HepG2 (cell line): ENCODE results near the gene VKORC1. TPM values are rescaled to one million over a fixed set of nuclear protein-coding genes. Genes with fewer than 3 reads are reported as not detected.

Experiments used
- ATF6 ChIP-seq: sonication (generic); formaldehyde crosslinking; conservative IDR thresholded peaks from 2 replicates; pipeline ENCODE4 v1.4.0; 2020; ENCODE audit warnings: missing genetic modification reagents
- DR1 ChIP-seq: sonication (generic); formaldehyde crosslinking; IDR thresholded peaks from 2 replicates; pipeline ENCODE4 v1.8.0; 2021; ENCODE audit warnings: mild to moderate bottlenecking, missing genetic modification reagents, inconsistent platforms
- HNRNPLL ChIP-seq: fragments of 200-400 bp; formaldehyde crosslinking; IDR thresholded peaks from 2 replicates; pipeline ENCODE4 v1.6.1; 2017; ENCODE audit warnings: mild to moderate bottlenecking, low read depth, low read length; ENCODE audit not compliant: poor library complexity, severe bottlenecking
- KDM5B ChIP-seq: sonication (generic); formaldehyde crosslinking; IDR thresholded peaks from 2 replicates; pipeline ENCODE4 v1.4.0; 2020; ENCODE audit warnings: missing genetic modification reagents, mild to moderate bottlenecking, borderline replicate concordance
- PHF20 ChIP-seq: sonication (generic); formaldehyde crosslinking; IDR thresholded peaks from 2 replicates; pipeline ENCODE4 v1.5.0; 2020; ENCODE audit warnings: mild to moderate bottlenecking, missing genetic modification reagents
- RELA ChIP-seq: sonication (generic); formaldehyde crosslinking; IDR thresholded peaks from 2 replicates; pipeline ENCODE4 v1.4.0; 2020; ENCODE audit warnings: missing genetic modification reagents
- SIN3A ChIP-seq: IDR thresholded peaks from 2 replicates; pipeline ENCODE4 v1.6.1; 2011; ENCODE audit warnings: low read depth, mild to moderate bottlenecking, control low read depth, low read length, borderline replicate concordance
- TAF15 ChIP-seq: fragments of 200-400 bp; formaldehyde crosslinking; IDR thresholded peaks from one replicate; pipeline ENCODE4 v1.6.1; 2018; ENCODE audit warnings: mild to moderate bottlenecking, low read depth, low read length; ENCODE audit not compliant: poor library complexity, severe bottlenecking
- TFAP4 ChIP-seq: sonication (generic); IDR thresholded peaks from 2 replicates; pipeline ENCODE4 v1.6.1; 2016; ENCODE audit warnings: low read depth, borderline replicate concordance
- ZBTB21 ChIP-seq: sonication (generic); formaldehyde crosslinking; IDR thresholded peaks from 2 replicates; pipeline ENCODE4 v1.4.0; 2020; ENCODE audit warnings: missing genetic modification reagents
- ZBTB7A ChIP-seq: sonication (generic); formaldehyde crosslinking; IDR thresholded peaks from 2 replicates; pipeline ENCODE4 v1.8.0; 2022; ENCODE audit warnings: mild to moderate bottlenecking, missing genetic modification reagents
- ZC3H4 ChIP-seq: sonication (generic); formaldehyde crosslinking; IDR thresholded peaks from 2 replicates; pipeline ENCODE4 v1.4.0; 2020; ENCODE audit warnings: missing genetic modification reagents, borderline replicate concordance
- ZFP82 ChIP-seq: sonication (generic); formaldehyde crosslinking; IDR thresholded peaks from 2 replicates; pipeline ENCODE4 v1.5.1; 2020; ENCODE audit warnings: mild to moderate bottlenecking, missing genetic modification reagents, borderline replicate concordance
- ZHX1 ChIP-seq: sonication (generic); formaldehyde crosslinking; IDR thresholded peaks from 2 replicates; pipeline ENCODE4 v1.8.1; 2022; ENCODE audit warnings: low read depth, mild to moderate bottlenecking, missing genetic modification reagents
- ZNF331 ChIP-seq: sonication (generic); formaldehyde crosslinking; IDR thresholded peaks from 2 replicates; pipeline ENCODE4 v1.4.0; 2020; ENCODE audit warnings: missing genetic modification reagents
- ZNF547 ChIP-seq: sonication (generic); formaldehyde crosslinking; IDR thresholded peaks from 2 replicates; pipeline ENCODE4 v1.5.1; 2020; ENCODE audit warnings: mild to moderate bottlenecking, missing genetic modification reagents
- ZNF629 ChIP-seq: sonication (generic); formaldehyde crosslinking; conservative IDR thresholded peaks from 2 replicates; pipeline ENCODE4 v1.5.0; 2020; ENCODE audit warnings: missing genetic modification reagents
- ZNF747 ChIP-seq: sonication (generic); formaldehyde crosslinking; IDR thresholded peaks from 2 replicates; pipeline ENCODE4 v1.8.1; 2023; ENCODE audit warnings: missing genetic modification reagents, mild to moderate bottlenecking, borderline replicate concordance
- ZNF75D ChIP-seq: sonication (generic); formaldehyde crosslinking; IDR thresholded peaks from 2 replicates; pipeline ENCODE4 v1.8.1; 2023; ENCODE audit warnings: missing genetic modification reagents, mild to moderate bottlenecking, borderline replicate concordance
- ZNF879 ChIP-seq: sonication (generic); formaldehyde crosslinking; IDR thresholded peaks from 2 replicates; pipeline ENCODE4 v1.8.1; 2023; ENCODE audit warnings: missing genetic modification reagents
- ZUFSP ChIP-seq: sonication (generic); formaldehyde crosslinking; IDR thresholded peaks from 2 replicates; pipeline ENCODE4 v1.9.0; 2021; ENCODE audit warnings: missing genetic modification reagents, mild to moderate bottlenecking, borderline replicate concordance
- polyA plus RNA-seq, 8 experiments: library from polyadenylated mRNA; depleted of rRNA in 3 of 8; stranded (reverse) in 7 of 8; unstranded in 1 of 8; fragments of >200 nt; fragmentation: Illumina TruSeq in 4 of 8; extraction: Trizol in 4 of 8; gene quantifications; 2 replicates each; pipeline versions ENCODE4 v1.2.1 to v1.2.3, GENCODE V29; 2011 to 2016; ENCODE audit warnings: low read depth in 4 of 8, missing spikeins in 1 of 8, mixed read lengths in 1 of 8; ENCODE audit not compliant: insufficient read depth in 1 of 8
- total RNA-seq, 5 experiments: library from RNA; depleted of rRNA; stranded (reverse); fragments of >200 nt; fragmentation: Illumina TruSeq; extraction: Trizol; gene quantifications; 2 replicates each; pipeline ENCODE4 v1.2.3, GENCODE V29; 2016; ENCODE audit warnings: low read depth in 1 of 5

VKORC1 gene
- total and polyA plus RNA-seq, 2 of the 13 experiments (the other 11 are each of a cell fraction or from before 2014, with no cell fraction given): 141 to 615 TPM

- peak; percentile 70 for TF ChIP-seq PHF20 (CRISPR knock-in tag)
- TF ChIP-seq SIN3A: 0 out of 2 replicates have a peak, but pooled peaks have one; percentile 60
- TF ChIP-seq ZNF879 (CRISPR knock-in tag): no peak
- peak; percentile 76 for TF ChIP-seq TAF15
- peak; percentile 53 for TF ChIP-seq HNRNPLL
- 0 out of 2 replicates have a peak, but pooled peaks have one; percentile 23 for TF ChIP-seq ATF6 (CRISPR knock-in tag)
- peak; percentile 68; the same call in 1 of the 2 replicates for TF ChIP-seq ZNF629 (CRISPR knock-in tag)
- 0 out of 2 replicates have a peak, but pooled peaks have one; percentile 19 for TF ChIP-seq ZNF331 (CRISPR knock-in tag)
- 0 out of 2 replicates have a peak, but pooled peaks have one; percentile 33 for TF ChIP-seq DR1 (CRISPR knock-in tag)
- peak; percentile 63; the same call in 1 of the 2 replicates for TF ChIP-seq ZHX1 (CRISPR knock-in tag)
- TF ChIP-seq ZBTB21 (CRISPR knock-in tag): peak; percentile 0; the same call in 1 of the 2 replicates
- peak; percentile 89 for TF ChIP-seq ZNF547
- peak; percentile 70; the same call in 1 of the 2 replicates for TF ChIP-seq ZBTB7A
- peak; percentile 72; the same call in 1 of the 2 replicates for TF ChIP-seq ZNF747 (CRISPR knock-in tag)
- no peak for TF ChIP-seq ZNF75D (CRISPR knock-in tag)
- peak; percentile 11; the same call in 1 of the 2 replicates for TF ChIP-seq TFAP4
- peak; percentile 90 for TF ChIP-seq KDM5B (CRISPR knock-in tag)
- TF ChIP-seq ZFP82 (CRISPR knock-in tag): peak; percentile 99
- no peak for TF ChIP-seq ZC3H4 (CRISPR knock-in tag)
- 0 out of 2 replicates have a peak, but pooled peaks have one; percentile 74 for TF ChIP-seq RELA (CRISPR knock-in tag)
- TF ChIP-seq ZUFSP (CRISPR knock-in tag): no peak
These were observed 13.6 kb upstream of the VKORC1 start, which contains the start of gene BCKDK (continued) for GRCh38 chr16:31108035-31108793.
